A673 (cell line): ENCODE measurements around the gene ZBTB6. TPM values are rescaled to one million over a fixed set of nuclear protein-coding genes. Genes with fewer than 3 reads are reported as not detected.

Source experiments
- Bru-seq: library from RNA; stranded (reverse); fragments of 400-500 nt; gene quantifications from one replicate; lab custom pipeline; 2021; lab: Mats Ljungman, UMichigan
- BruChase-seq, 2 experiments: library from RNA; stranded (reverse); fragments of 400-500 nt; gene quantifications; one replicate each; lab custom pipeline; 2021; lab: Mats Ljungman, UMichigan
- BruUV-seq: library from RNA; stranded (reverse); fragments of 400-500 nt; replicated peaks from 2 replicates; lab custom pipeline; 2021; lab: Mats Ljungman, UMichigan
- CTCF ChIA-PET: fragments of 300-600 bp; sonication (Branson Sonifier 250); formaldehyde crosslinking; loops from one replicate; lab custom pipeline; 2022; ENCODE audit warnings: antibody characterized with exemption; lab: Charles Lee
- POLR2A ChIA-PET: fragments of 300-600 bp; sonication (Branson Sonifier 250); formaldehyde crosslinking; loops from one replicate; lab custom pipeline; 2022; ENCODE audit warnings: antibody characterized with exemption; ENCODE audit not compliant: low non-redundant PET; lab: Charles Lee
- DNase-seq: peaks from one replicate; pipeline ENCODE4 v3.0.0-alpha.2; 2015; ENCODE audit warnings: low spot score
- H3K27ac ChIP-seq: fragments of 200-600 bp; sonication (generic); 2 replicates; pipeline ENCODE4 v1.5.1; 2016; ENCODE audit warnings: mixed run types, low read depth, mild to moderate bottlenecking, mixed read lengths, antibody characterized with exemption, low read length; ENCODE audit not compliant: poor library complexity, severe bottlenecking
- H3K27me3 ChIP-seq: fragments of 200-600 bp; sonication (generic); replicated peaks from 2 replicates; pipeline ENCODE4 v1.6.1; 2017; ENCODE audit warnings: mixed run types, low read depth, mild to moderate bottlenecking, mixed read lengths, antibody characterized with exemption, low read length; ENCODE audit not compliant: insufficient read depth, poor library complexity
- H3K36me3 ChIP-seq: fragments of 200-600 bp; sonication (generic); 2 replicates; pipeline ENCODE4 v1.6.1; 2016; ENCODE audit warnings: mixed run types, mild to moderate bottlenecking, mixed read lengths, antibody characterized with exemption, low read length; ENCODE audit not compliant: insufficient read depth, poor library complexity, severe bottlenecking
- H3K4me1 ChIP-seq: fragments of 200-600 bp; sonication (generic); 2 replicates; pipeline ENCODE4 v1.6.1; 2017; ENCODE audit warnings: mixed run types, mild to moderate bottlenecking, mixed read lengths, antibody characterized with exemption, low read length; ENCODE audit not compliant: insufficient read depth, poor library complexity, severe bottlenecking
- H3K4me3 ChIP-seq: fragments of 200-600 bp; sonication (generic); 2 replicates; pipeline ENCODE4 v1.5.1; 2016; ENCODE audit warnings: low read depth, mixed run types, mild to moderate bottlenecking, mixed read lengths, low read length; ENCODE audit not compliant: poor library complexity, severe bottlenecking
- H3K9me3 ChIP-seq: fragments of 200-600 bp; sonication (generic); 2 replicates; pipeline ENCODE4 v1.6.1; 2016; ENCODE audit warnings: mixed run types, low read depth, mild to moderate bottlenecking, mixed read lengths, antibody characterized with exemption, low read length; ENCODE audit not compliant: poor library complexity, severe bottlenecking
- EZH2 ChIP-seq: fragments of 200-600 bp; sonication (generic); IDR thresholded peaks from 2 replicates; pipeline ENCODE4 v1.6.1; 2017; ENCODE audit warnings: borderline replicate concordance, low read depth, mild to moderate bottlenecking, mixed read lengths, antibody characterized with exemption, low read length; ENCODE audit not compliant: poor library complexity, severe bottlenecking
- intact Hi-C: fragments of 100-400 bp; cut with micrococcal nuclease; formaldehyde crosslinking; loops from one replicate; pipeline ENCODE4 v1.10.0; 2022; ENCODE audit not compliant: unreplicated experiment
- long read RNA-seq: library from polyadenylated mRNA; stranded (forward); transcript quantifications from one replicate; pipeline ENCODE4 v2.0.0, GENCODE V29; 2022
- total RNA-seq: library from RNA; stranded (reverse); gene quantifications from 2 replicates; pipeline ENCODE4 v1.2.3, GENCODE V29; 2021
- TF ChIP-seq, protein P1 (sequence below): fragments of 300-800, 200-600 bp; sonication (generic); conservative IDR thresholded peaks from 2 replicates; pipeline ENCODE4 v1.5.1; 2017; ENCODE audit warnings: low read depth, mild to moderate bottlenecking, antibody characterized with exemption, low read length, moderate library complexity, mixed read lengths

ZBTB6 gene, protein sequence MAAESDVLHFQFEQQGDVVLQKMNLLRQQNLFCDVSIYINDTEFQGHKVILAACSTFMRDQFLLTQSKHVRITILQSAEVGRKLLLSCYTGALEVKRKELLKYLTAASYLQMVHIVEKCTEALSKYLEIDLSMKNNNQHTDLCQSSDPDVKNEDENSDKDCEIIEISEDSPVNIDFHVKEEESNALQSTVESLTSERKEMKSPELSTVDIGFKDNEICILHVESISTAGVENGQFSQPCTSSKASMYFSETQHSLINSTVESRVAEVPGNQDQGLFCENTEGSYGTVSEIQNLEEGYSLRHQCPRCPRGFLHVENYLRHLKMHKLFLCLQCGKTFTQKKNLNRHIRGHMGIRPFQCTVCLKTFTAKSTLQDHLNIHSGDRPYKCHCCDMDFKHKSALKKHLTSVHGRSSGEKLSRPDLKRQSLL
- total RNA-seq (10.4 and 10.5 TPM in 2 replicates), Bru-seq, nascent RNA (percentile 92 among the genes with signal in this experiment), BruChase-seq, experiment 1, labeled RNA remaining after a 2-hour chase (percentile 98 among the genes with signal in this experiment), BruChase-seq, experiment 2, labeled RNA remaining after a 6-hour chase (percentile 72 among the genes with signal in this experiment)
- long read RNA-seq, full-length matches to known transcripts, result 4 of 6 reads
- long read RNA-seq, partial matches to known transcripts, result 0 of 6 reads
- long read RNA-seq, other reads (novel, unspliced or antisense), result 2 of 6 reads

DNA sequence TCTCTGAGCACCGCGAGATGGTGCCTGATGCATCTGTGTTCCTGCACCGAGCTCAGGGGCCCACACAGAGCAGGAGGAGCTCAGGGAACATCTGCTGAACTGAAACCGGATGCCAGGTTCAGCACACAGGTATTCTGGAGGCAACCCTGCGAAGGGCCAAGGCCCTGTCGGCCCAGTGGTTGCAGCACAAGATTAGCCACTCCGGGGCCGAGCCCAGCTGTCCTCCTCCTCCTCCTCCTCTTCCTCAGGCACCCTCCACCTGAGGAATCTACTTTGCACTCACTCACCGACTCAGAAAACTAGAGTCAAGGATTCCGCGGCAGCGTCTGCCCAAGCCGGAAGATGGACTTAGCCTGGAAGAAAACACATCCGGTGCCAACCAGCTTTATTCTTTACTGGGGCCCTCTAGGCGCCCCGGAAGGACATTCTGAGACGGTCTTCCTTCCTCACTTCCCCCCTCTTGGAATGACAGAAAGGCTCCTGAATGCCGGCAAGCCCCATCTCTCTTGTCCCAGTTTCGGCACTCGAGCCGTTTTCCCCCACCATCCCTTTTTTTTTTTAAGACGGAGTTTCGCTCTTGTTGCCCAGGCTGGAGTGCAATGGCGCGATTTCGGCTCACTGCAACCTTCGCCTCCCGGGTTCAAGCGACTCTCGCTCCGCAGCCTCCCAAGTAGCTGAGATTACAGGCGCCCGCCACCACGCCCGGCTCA is at the start of gene ZBTB6:
Gene ZBTB6, minus strand, starts transcription at position 360 of the 710 bp plus-strand sequence. CDS start 1,251 bp downstream, outside the sequence.
- intact Hi-C loops, result loop anchor here (2.0 kb wide), 1 partner anchor 18 kb away; the partner anchor contains the start of gene ZBTB26
- Histone ChIP-seq H3K36me3 (peaks cover 16% of the 10 kb centered on the region), H3K27me3 (no peaks in the 10 kb centered on the region), H3K4me1 (peaks cover 8% of the 10 kb centered on the region), H3K9me3 (no peaks in the 10 kb centered on the region), H3K27ac (peak within 1 kb of the TSS; percentile 87), H3K4me3 (peak within 1 kb of the TSS; percentile 82)
- TF ChIP-seq, protein P1, sequence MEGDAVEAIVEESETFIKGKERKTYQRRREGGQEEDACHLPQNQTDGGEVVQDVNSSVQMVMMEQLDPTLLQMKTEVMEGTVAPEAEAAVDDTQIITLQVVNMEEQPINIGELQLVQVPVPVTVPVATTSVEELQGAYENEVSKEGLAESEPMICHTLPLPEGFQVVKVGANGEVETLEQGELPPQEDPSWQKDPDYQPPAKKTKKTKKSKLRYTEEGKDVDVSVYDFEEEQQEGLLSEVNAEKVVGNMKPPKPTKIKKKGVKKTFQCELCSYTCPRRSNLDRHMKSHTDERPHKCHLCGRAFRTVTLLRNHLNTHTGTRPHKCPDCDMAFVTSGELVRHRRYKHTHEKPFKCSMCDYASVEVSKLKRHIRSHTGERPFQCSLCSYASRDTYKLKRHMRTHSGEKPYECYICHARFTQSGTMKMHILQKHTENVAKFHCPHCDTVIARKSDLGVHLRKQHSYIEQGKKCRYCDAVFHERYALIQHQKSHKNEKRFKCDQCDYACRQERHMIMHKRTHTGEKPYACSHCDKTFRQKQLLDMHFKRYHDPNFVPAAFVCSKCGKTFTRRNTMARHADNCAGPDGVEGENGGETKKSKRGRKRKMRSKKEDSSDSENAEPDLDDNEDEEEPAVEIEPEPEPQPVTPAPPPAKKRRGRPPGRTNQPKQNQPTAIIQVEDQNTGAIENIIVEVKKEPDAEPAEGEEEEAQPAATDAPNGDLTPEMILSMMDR, result no peak
- no peak for TF ChIP-seq EZH2
- ChIA-PET POLR2A (interaction anchor here (0.5 to 0.9 kb wide), 3 partner anchors 16 to 275 kb away, joined by 3 to 6 read pairs (median 3); no protein-coding TSS in a partner anchor), CTCF (interaction anchor here (0.5 to 1.0 kb wide), 3 partner anchors 78 to 1593 kb away, joined by 5 to 9 read pairs (median 6); no protein-coding TSS in a partner anchor)
- BruUV-seq, result no TSS peak
- peak; percentile 93 for DNase-seq

DNA sequence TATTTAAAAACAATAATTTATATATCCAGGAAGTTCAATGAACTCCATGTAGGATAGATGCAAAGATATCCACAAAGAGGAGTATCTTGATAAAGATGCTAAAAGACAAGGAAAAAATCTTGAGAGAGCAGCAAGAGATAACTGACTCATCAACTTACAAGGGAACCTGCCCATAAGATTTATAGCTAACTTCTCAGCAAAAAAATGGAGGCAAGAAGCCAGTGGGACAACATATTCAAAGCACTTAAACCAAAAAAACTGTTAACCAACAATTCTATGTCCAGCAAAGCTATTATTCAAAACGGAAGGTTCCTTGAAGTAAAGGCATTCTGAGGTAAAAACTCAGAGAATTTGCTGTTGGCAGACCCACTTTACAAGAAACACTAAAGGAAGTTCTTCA is 48.0 kb upstream of the ZBTB6 start:
- POLR2A ChIA-PET, result interaction anchor here (0.5 kb wide), 2 partner anchors 48 to 1431 kb away, joined by 3 to 4 read pairs; partner anchors contain the start of gene ZBTB6
- H3K27me3 ChIP-seq, result no peaks in the 10 kb centered on the region
- TF ChIP-seq, protein P1, result no peak
- no peak for TF ChIP-seq EZH2
- no peak overlapping the region for H3K27ac ChIP-seq
- no peak for DNase-seq
- CTCF ChIA-PET, result no interaction called here
- H3K4me3 ChIP-seq, result no peak overlapping the region
- peaks cover 39% of the 10 kb centered on the region for H3K36me3 ChIP-seq
- BruUV-seq, result no TSS peak
- no peaks in the 10 kb centered on the region for H3K4me1 ChIP-seq
- no peaks in the 10 kb centered on the region for H3K9me3 ChIP-seq
- intact Hi-C loops, result no loop called here

DNA sequence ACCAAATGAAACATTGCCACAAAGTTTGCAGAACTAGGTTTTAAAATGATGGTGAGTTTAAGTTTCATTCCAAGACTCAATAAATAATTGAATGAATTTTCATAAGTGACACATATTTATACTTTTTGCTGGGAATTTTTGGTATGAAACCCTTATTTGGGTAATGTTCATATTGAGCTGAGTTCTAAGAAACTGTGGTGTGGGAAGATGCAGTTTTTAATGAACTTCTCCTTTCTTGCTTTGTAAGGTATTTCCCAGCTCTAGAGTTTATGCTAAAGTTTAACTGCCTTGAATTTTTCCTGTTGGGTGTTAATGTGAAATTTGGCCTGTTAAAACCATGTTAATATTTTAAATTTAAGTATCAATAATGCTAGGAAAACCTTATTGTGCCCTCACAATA is 42.8 kb upstream of the ZBTB6 start:
- Histone ChIP-seq H3K27me3 (no peaks in the 10 kb centered on the region), H3K27ac (no peak overlapping the region), H3K9me3 (no peaks in the 10 kb centered on the region), H3K4me1 (no peaks in the 10 kb centered on the region), H3K36me3 (peaks cover 23% of the 10 kb centered on the region), H3K4me3 (no peak overlapping the region)
- no peak for TF ChIP-seq EZH2
- TF ChIP-seq, protein P1, result no peak
- POLR2A ChIA-PET, result no interaction called here
- DNase-seq, result no peak
- intact Hi-C loops, result no loop called here
- CTCF ChIA-PET, result no interaction called here
- BruUV-seq, result no TSS peak
